Endothelial cell of umbilical vein (primary cell): ENCODE results near the gene RASD1. TPM values are rescaled to one million over a fixed set of nuclear protein-coding genes. Genes with fewer than 3 reads are reported as not detected.

Source experiments
- BruUV-seq: library from RNA; stranded (reverse); fragments of 400-500 nt; replicated peaks from 2 replicates; lab custom pipeline; 2021; lab: Mats Ljungman, UMichigan
- CTCF ChIA-PET: fragments of 300-600, 350-600 bp; sonication (Branson Sonifier 250); formaldehyde crosslinking; loops from one replicate; lab custom pipeline; 2021; ENCODE audit warnings: antibody characterized with exemption, inconsistent platforms; lab: Charles Lee
- POLR2A ChIA-PET: fragments of 300-600, 350-600 bp; sonication (Branson Sonifier 250); formaldehyde crosslinking; loops from one replicate; lab custom pipeline; 2021; ENCODE audit warnings: antibody characterized with exemption, inconsistent platforms; lab: Charles Lee
- DNase-seq: peaks from one replicate; pipeline ENCODE4 v3.0.0-alpha.2; 2011; ENCODE audit warnings: low read depth, low spot score
- FAIRE-seq: peaks from 2 replicates; lab custom pipeline; 2011; peaks lifted over from hg19 to GRCh38; lab: Jason Lieb, UNC
- H2AFZ ChIP-seq: 2 replicates; pipeline ENCODE4 v1.6.0; 2012; ENCODE audit warnings: low read depth, low read length, control low read depth, inconsistent platforms
- H3K27ac ChIP-seq: 2 replicates; pipeline ENCODE4 v1.5.1; 2011; ENCODE audit warnings: low read depth, mild to moderate bottlenecking, control low read depth, low read length, moderate library complexity; ENCODE audit not compliant: insufficient read depth
- H3K27me3 ChIP-seq, 2 experiments: 2 replicates each; pipeline versions ENCODE4 v1.6.0 to v1.6.1; 2011; ENCODE audit warnings: low read length in 2 of 2, mixed read lengths in 1 of 2; ENCODE audit not compliant: control insufficient read depth in 2 of 2, insufficient read depth in 2 of 2
- H3K36me3 ChIP-seq, 2 experiments: 2 replicates in 1 of 2; 3 replicates in 1 of 2; pipeline ENCODE4 v1.5.1; 2011; ENCODE audit warnings: low read length in 2 of 2, mild to moderate bottlenecking in 1 of 2, moderate library complexity in 1 of 2; ENCODE audit not compliant: control insufficient read depth in 2 of 2, insufficient read depth in 2 of 2; ENCODE audit errors: extremely low read depth in 1 of 2
- H3K4me1 ChIP-seq: 3 replicates; pipeline ENCODE4 v1.5.1; 2011; ENCODE audit warnings: mild to moderate bottlenecking, low read length; ENCODE audit not compliant: control insufficient read depth, insufficient read depth; ENCODE audit errors: extremely low read depth
- H3K4me2 ChIP-seq: 2 replicates; pipeline ENCODE4 v1.6.1; 2011; ENCODE audit warnings: low read length, control low read depth, mixed read lengths; ENCODE audit not compliant: insufficient read depth
- H3K4me3 ChIP-seq, 3 experiments: fragments of 200-600 bp in 1 of 3; sonication (generic), shearing (Covaris generic) in 1 of 3; replicated peaks in 1 of 3; 2 replicates each; pipeline ENCODE4 v1.5.1; 2011 to 2016; ENCODE audit warnings: control low read depth in 3 of 3, low read length in 3 of 3, mild to moderate bottlenecking in 2 of 3, inconsistent platforms in 1 of 3, low read depth in 1 of 3, moderate library complexity in 1 of 3; ENCODE audit not compliant: insufficient read depth in 1 of 3
- H3K79me2 ChIP-seq: 2 replicates; pipeline ENCODE4 v1.6.0; 2012; ENCODE audit warnings: low read length, inconsistent platforms; ENCODE audit not compliant: control insufficient read depth, insufficient read depth
- H3K9ac ChIP-seq: replicated peaks from 2 replicates; pipeline ENCODE3; 2011; ENCODE audit warnings: low read length, control low read depth; ENCODE audit not compliant: insufficient read depth; ENCODE audit errors: extremely low read depth
- H3K9me1 ChIP-seq: replicated peaks from 3 replicates; pipeline ENCODE4 v1.6.0; 2011; ENCODE audit warnings: mild to moderate bottlenecking, low read length; ENCODE audit not compliant: control insufficient read depth, insufficient read depth; ENCODE audit errors: extremely low read depth
- H3K9me3 ChIP-seq: replicated peaks from 2 replicates; pipeline ENCODE4 v1.5.1; 2012; ENCODE audit warnings: low read length, inconsistent platforms; ENCODE audit not compliant: control insufficient read depth, insufficient read depth
- H4K20me1 ChIP-seq: replicated peaks from 2 replicates; pipeline ENCODE3; 2011; ENCODE audit warnings: mild to moderate bottlenecking, low read length; ENCODE audit not compliant: control insufficient read depth, insufficient read depth; ENCODE audit errors: extremely low read depth
- EZH2 ChIP-seq: IDR thresholded peaks from 2 replicates; pipeline ENCODE4 v1.6.1; 2012; ENCODE audit warnings: borderline replicate concordance, low read depth, mild to moderate bottlenecking, moderate library complexity, low read length, inconsistent platforms; ENCODE audit not compliant: severe bottlenecking
- FOS ChIP-seq: IDR thresholded peaks from 2 replicates; pipeline ENCODE4 v1.6.1; 2011; ENCODE audit warnings: mild to moderate bottlenecking, low read length, moderate library complexity, borderline replicate concordance; ENCODE audit not compliant: insufficient read depth
- GATA2 ChIP-seq: IDR thresholded peaks from 2 replicates; pipeline ENCODE4 v1.7.0; 2011; ENCODE audit warnings: low read depth, mild to moderate bottlenecking, moderate library complexity, mixed read lengths, low read length; ENCODE audit not compliant: insufficient read length, insufficient read depth
- JUN ChIP-seq: IDR thresholded peaks from 2 replicates; pipeline ENCODE4 v1.6.1; 2011; ENCODE audit warnings: borderline replicate concordance, low read depth; ENCODE audit not compliant: insufficient read length, insufficient read depth
- POLR2A ChIP-seq: IDR thresholded peaks from 2 replicates; pipeline ENCODE4 v1.6.1; 2012; ENCODE audit warnings: low read depth, mild to moderate bottlenecking, control low read depth, low read length
- dilution Hi-C: fragments of 300-500 bp; cut with MboI; formaldehyde crosslinking; loops from one replicate; pipeline ENCODE4 v1.15.0; 2019; ENCODE audit warnings: low sequenced_read_pairs; ENCODE audit not compliant: extremely low pct_ligation_motif_present
- intact Hi-C: fragments of 100-400 bp; cut with micrococcal nuclease; formaldehyde crosslinking; loops from one replicate; pipeline ENCODE4 v1.10.0; 2022
- polyA plus RNA-seq, 4 experiments: library from polyadenylated mRNA; depleted of rRNA in 3 of 4; stranded (reverse) in 3 of 4; unstranded in 1 of 4; fragments of >200 nt; gene quantifications; 2 replicates each; pipeline versions ENCODE4 v1.2.1 to v1.2.3, GENCODE V29; 2011 to 2012; ENCODE audit warnings: missing spikeins in 1 of 4
- total RNA-seq: library from RNA; stranded (reverse); gene quantifications from 2 replicates; pipeline ENCODE4 v1.2.3, GENCODE V29; 2021
- TF ChIP-seq, protein P1 (sequence below): IDR thresholded peaks from 2 replicates; pipeline ENCODE4 v1.6.1; 2011; ENCODE audit not compliant: insufficient read depth, insufficient read length
- TF ChIP-seq, protein P2 (sequence below), 2 donors: IDR thresholded peaks; 1 replicate in 1 of 2; 2 replicates in 1 of 2; pipeline ENCODE4 v1.5.1; 2011; ENCODE audit warnings: low read length in 2 of 2, mild to moderate bottlenecking in 2 of 2, moderate library complexity in 2 of 2, control low read depth in 1 of 2, inconsistent platforms in 1 of 2, low read depth in 1 of 2; ENCODE audit not compliant: insufficient read depth in 1 of 2; ENCODE audit errors: extremely low read depth in 1 of 2

Gene RASD1
- total and polyA plus RNA-seq, 2 donors (not counting 3 experiments of a cell fraction or from before 2014, with no cell fraction given) = 4.2 to 15.7 TPM

DNA sequence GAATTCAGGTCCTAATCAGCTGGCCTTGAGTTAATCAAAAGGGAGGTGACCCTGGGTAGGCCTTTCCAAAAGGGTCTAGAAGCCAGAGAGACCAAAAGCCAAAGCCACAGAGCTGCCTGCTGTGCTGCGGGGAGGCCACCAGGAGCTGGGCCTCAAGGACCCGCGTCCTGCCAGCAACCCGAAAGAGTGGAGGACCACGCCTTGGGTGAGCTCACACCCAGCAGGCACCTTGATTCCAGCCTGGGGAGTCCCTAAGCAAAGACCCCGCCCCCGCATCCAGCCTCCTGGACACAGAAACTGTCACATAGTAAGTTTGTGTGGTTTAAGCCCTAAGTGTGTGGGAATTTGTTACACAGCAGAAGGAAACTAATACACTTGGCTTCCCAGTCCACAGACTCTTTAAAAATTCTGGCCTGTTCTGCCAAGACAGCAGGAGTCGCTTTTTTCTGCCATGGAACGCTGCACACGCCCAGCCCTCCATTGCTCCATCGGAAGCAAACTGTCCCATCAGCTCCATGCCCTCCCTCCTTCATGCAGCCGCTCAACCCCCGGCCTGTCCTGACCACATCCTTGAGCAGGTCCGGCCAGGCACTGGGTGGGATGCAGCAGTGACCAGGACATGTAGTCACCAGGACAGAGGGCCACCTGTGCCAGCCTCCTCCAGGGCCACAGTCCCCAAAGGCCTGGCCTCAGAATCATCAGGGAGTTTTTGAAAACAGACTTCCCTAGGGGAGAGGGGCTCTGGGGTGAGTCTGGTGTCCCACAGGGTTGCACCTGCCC lies 20.9 kb upstream of the RASD1 start:
- Histone ChIP-seq H3K27me3 (no peaks in the 10 kb centered on the region), H3K9me1 (no peaks in the 10 kb centered on the region), H3K4me3 (no peak overlapping the region), H3K36me3 (no peaks in the 10 kb centered on the region), H3K4me1 (no peaks in the 10 kb centered on the region), H2AFZ (no peak overlapping the region), H3K9me3 (no peaks in the 10 kb centered on the region), H3K79me2 (no peaks in the 10 kb centered on the region), H3K9ac (no peak overlapping the region), H3K4me2 (no peak overlapping the region), H3K27ac (no peak overlapping the region), H4K20me1 (no peaks in the 10 kb centered on the region)
- no TSS peak for BruUV-seq
- DNase-seq = no peak
- CTCF ChIA-PET = interaction anchor here (1.1 to 1.9 kb wide), 4 partner anchors 10 to 97 kb away, joined by 3 to 11 read pairs (median 4); partner anchors contain the start of gene RASD1
- dilution Hi-C loops = no loop called here
- no peak for FAIRE-seq
- intact Hi-C loops = no loop called here
- TF ChIP-seq FOS (no peak), POLR2A (no peak), GATA2 (no peak), JUN (no peak), EZH2 (no peak)
- TF ChIP-seq, protein P1, sequence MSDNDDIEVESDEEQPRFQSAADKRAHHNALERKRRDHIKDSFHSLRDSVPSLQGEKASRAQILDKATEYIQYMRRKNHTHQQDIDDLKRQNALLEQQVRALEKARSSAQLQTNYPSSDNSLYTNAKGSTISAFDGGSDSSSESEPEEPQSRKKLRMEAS = no peak
- TF ChIP-seq, protein P2, sequence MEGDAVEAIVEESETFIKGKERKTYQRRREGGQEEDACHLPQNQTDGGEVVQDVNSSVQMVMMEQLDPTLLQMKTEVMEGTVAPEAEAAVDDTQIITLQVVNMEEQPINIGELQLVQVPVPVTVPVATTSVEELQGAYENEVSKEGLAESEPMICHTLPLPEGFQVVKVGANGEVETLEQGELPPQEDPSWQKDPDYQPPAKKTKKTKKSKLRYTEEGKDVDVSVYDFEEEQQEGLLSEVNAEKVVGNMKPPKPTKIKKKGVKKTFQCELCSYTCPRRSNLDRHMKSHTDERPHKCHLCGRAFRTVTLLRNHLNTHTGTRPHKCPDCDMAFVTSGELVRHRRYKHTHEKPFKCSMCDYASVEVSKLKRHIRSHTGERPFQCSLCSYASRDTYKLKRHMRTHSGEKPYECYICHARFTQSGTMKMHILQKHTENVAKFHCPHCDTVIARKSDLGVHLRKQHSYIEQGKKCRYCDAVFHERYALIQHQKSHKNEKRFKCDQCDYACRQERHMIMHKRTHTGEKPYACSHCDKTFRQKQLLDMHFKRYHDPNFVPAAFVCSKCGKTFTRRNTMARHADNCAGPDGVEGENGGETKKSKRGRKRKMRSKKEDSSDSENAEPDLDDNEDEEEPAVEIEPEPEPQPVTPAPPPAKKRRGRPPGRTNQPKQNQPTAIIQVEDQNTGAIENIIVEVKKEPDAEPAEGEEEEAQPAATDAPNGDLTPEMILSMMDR (IDR thresholded peaks at IDR 0.05; ENCODE audit: extremely low read depth in 1 of 2, insufficient read depth in 1 of 2, low read depth in 1 of 2, low read length in 2 of 2) = no peak
- POLR2A ChIA-PET = no interaction called here
